Sigmoid colon (tissue), 7 donors: Measurements from ENCODE around the gene SLC2A11. TPM values are rescaled to one million over a fixed set of nuclear protein-coding genes. Genes with fewer than 3 reads are reported as not detected.

Experiments used
- DNase-seq: peaks from one replicate; pipeline ENCODE4 v3.0.0-alpha.2; 2019
- H3K27ac ChIP-seq, 4 donors: fragments of 200-600 bp; sonication (generic); one replicate each; pipeline ENCODE4 v1.5.1; 2016 to 2019; ENCODE audit warnings: mild to moderate bottlenecking in 1 of 4
- H3K27me3 ChIP-seq, 3 donors: fragments of 200-600 bp; sonication (generic); one replicate each; pipeline ENCODE4 v1.5.1; 2019; ENCODE audit warnings: mild to moderate bottlenecking in 1 of 3
- H3K36me3 ChIP-seq, 4 donors: fragments of 200-600 bp; sonication (generic); one replicate each; pipeline ENCODE4 v1.5.1; 2016 to 2019
- H3K4me1 ChIP-seq, 4 donors: fragments of 200-600 bp; sonication (generic); one replicate each; pipeline ENCODE4 v1.5.1; 2017 to 2019
- H3K4me3 ChIP-seq, 4 donors: fragments of 200-600 bp; sonication (generic); one replicate each; pipeline ENCODE4 v1.5.1; 2017 to 2019; ENCODE audit warnings: mild to moderate bottlenecking in 2 of 4, moderate library complexity in 1 of 4
- H3K9me3 ChIP-seq, 4 donors: fragments of 200-600 bp in 3 of 4; sonication (generic) in 3 of 4; one replicate each; pipeline versions ENCODE4 v1.5.1 to v1.6.1; 2013 to 2019
- EP300 ChIP-seq, 4 donors: sonication (generic); formaldehyde crosslinking; IDR thresholded peaks; one replicate each; pipeline ENCODE4 v1.6.1; 2017; ENCODE audit warnings: antibody characterized with exemption in 4 of 4
- POLR2A ChIP-seq, 2 donors: fragments of 450-650 bp; IDR thresholded peaks; one replicate each; pipeline ENCODE4 v1.6.1; 2016; ENCODE audit warnings: antibody characterized with exemption in 2 of 2, mild to moderate bottlenecking in 2 of 2, moderate library complexity in 2 of 2
- POLR2AphosphoS5 ChIP-seq, 4 donors: sonication (generic); formaldehyde crosslinking; IDR thresholded peaks; one replicate each; pipeline ENCODE4 v1.6.1; 2017; ENCODE audit warnings: antibody characterized with exemption in 4 of 4
- WGBS, 2 donors: extraction: QIAGEN DNeasy Blood & Tissue Kit; methylation state at CpG; one replicate each; pipeline ENCODE4 v1.1.7; 2013; 5-methylcytosine and 5-hydroxymethylcytosine counted together
- intact Hi-C: fragments of 100-400 bp; cut with DNase I; formaldehyde crosslinking; loops from one replicate; pipeline ENCODE4 v1.15.1; 2023
- polyA plus RNA-seq, 3 donors: library from polyadenylated mRNA; stranded (reverse); fragments of 200-250 nt; gene quantifications; one replicate each; pipeline ENCODE4 v1.2.3, GENCODE V29; 2013
- total RNA-seq, 4 donors: library from RNA; depleted of rRNA; stranded (reverse); fragments of >200 nt; gene quantifications; one replicate each; pipeline ENCODE4 v1.1.0, GENCODE V29; 2016
- TF ChIP-seq, protein P1 (sequence below), 4 experiments: fragments of 450-650 bp in 3 of 4; fragments of 200-600 bp in 1 of 4; IDR thresholded peaks; one replicate each; pipeline ENCODE4 v1.5.1; 2016 to 2019; ENCODE audit warnings: antibody characterized with exemption in 4 of 4, mild to moderate bottlenecking in 3 of 4, moderate library complexity in 2 of 4
- donor health status: healthy with polysubstance abuse.
- donor health status: Bipolar disorder and iron deficiency.
- donor health status: healthy.

The SLC2A11 gene
- total and polyA plus RNA-seq, 7 donors, result 4.8 to 23.5 (median 13.8) TPM

GRCh38 chr22:23827351-23827995 is 30.2 kb upstream of the SLC2A11 start:
- Histone ChIP-seq H3K9me3 (no peaks in the 10 kb centered on the region), H3K36me3 (peaks cover 37 to 89% (median 46%) of the 10 kb centered on the region in 4 donors), H3K27ac (no peak overlapping the region), H3K27me3 (no peaks in the 10 kb centered on the region), H3K4me1 (no peaks in the 10 kb centered on the region), H3K4me3 (no peak overlapping the region)
- TF ChIP-seq POLR2A (IDR thresholded peaks at IDR 0.05) (no peak), POLR2AphosphoS5 (IDR thresholded peaks at IDR 0.05) (no peak), EP300 (IDR thresholded peaks at IDR 0.05) (no peak)
- TF ChIP-seq, protein P1, sequence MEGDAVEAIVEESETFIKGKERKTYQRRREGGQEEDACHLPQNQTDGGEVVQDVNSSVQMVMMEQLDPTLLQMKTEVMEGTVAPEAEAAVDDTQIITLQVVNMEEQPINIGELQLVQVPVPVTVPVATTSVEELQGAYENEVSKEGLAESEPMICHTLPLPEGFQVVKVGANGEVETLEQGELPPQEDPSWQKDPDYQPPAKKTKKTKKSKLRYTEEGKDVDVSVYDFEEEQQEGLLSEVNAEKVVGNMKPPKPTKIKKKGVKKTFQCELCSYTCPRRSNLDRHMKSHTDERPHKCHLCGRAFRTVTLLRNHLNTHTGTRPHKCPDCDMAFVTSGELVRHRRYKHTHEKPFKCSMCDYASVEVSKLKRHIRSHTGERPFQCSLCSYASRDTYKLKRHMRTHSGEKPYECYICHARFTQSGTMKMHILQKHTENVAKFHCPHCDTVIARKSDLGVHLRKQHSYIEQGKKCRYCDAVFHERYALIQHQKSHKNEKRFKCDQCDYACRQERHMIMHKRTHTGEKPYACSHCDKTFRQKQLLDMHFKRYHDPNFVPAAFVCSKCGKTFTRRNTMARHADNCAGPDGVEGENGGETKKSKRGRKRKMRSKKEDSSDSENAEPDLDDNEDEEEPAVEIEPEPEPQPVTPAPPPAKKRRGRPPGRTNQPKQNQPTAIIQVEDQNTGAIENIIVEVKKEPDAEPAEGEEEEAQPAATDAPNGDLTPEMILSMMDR (IDR thresholded peaks at IDR 0.05), result no peak
- peak; percentile 44 for DNase-seq
- intact Hi-C loops, result no loop called here
- 91 to 93% methylated on average over 11 of the region's 11 CpGs for WGBS, 2 donors

DNA sequence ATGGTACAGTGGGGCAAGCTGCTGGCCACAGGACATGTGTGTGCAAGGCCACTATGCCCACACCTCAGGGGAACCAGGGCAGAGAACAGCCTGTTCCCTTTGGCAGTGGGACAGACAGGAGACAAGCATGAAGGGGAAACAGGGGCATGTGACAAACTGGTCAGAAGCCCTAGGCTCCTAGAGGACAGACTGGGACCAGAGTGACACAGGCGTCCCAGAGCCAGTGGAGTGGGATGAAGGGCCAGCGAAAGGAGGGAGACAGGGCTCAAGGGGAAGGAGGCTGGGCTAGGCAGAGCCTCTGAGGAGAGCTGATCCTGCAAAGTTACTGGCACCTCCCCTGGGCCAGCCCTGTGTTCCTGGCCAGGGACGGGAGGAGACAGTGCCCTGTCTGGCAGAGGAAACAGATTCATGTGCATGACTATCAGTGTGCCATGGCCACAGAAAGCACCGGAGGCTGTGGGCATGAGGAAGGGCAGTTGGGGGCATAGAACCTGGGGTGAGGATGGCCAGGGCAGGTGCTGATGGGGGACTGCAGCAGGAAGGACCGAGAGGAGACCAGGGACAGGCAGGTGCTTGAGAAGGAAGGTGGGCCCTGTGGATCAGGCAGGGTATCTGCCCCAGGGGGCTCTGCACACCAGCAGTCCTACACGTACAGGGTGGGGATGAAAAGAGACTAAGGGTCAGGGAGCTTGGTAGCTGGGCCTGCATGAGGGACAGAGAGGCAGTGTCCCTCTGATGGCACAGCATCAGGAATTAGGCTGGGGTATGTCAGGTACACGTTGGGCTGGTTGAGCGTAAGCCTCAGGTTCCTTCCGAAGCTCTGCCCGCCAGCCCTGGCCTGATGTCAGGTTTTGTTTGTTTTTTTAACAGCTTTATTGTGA is 28.6 kb upstream of the SLC2A11 start:
- DNase-seq, result peak; percentile 57
- peaks cover 35 to 82% (median 44%) of the 10 kb centered on the region in 4 donors for H3K36me3 ChIP-seq
- no peak overlapping the region for H3K4me3 ChIP-seq
- H3K27ac ChIP-seq, result no peak overlapping the region
- intact Hi-C loops, result no loop called here
- H3K27me3 ChIP-seq, result no peaks in the 10 kb centered on the region
- no peaks in the 10 kb centered on the region for H3K9me3 ChIP-seq
- WGBS, 2 donors, result 80 to 92% methylated on average over 10 of the region's 10 CpGs
- no peaks in the 10 kb centered on the region for H3K4me1 ChIP-seq
- TF ChIP-seq, protein P1 (IDR thresholded peaks at IDR 0.05), result no peak
- TF ChIP-seq EP300 (IDR thresholded peaks at IDR 0.05) (no peak), POLR2A (IDR thresholded peaks at IDR 0.05) (no peak), POLR2AphosphoS5 (IDR thresholded peaks at IDR 0.05) (no peak)

GRCh38 chr22:23829845-23830372 is 27.8 kb upstream of the SLC2A11 start:
- Histone ChIP-seq H3K27ac (no peak overlapping the region), H3K9me3 (no peaks in the 10 kb centered on the region), H3K27me3 (no peaks in the 10 kb centered on the region), H3K36me3 (peaks cover 27 to 80% (median 44%) of the 10 kb centered on the region in 4 donors), H3K4me3 (no peak overlapping the region), H3K4me1 (peaks cover 0 to 2% (median 0%) of the 10 kb centered on the region in 4 donors)
- DNase-seq, result peak; percentile 1
- TF ChIP-seq, protein P1 (IDR thresholded peaks at IDR 0.05), result no peak
- TF ChIP-seq POLR2A (IDR thresholded peaks at IDR 0.05), result no peak
- TF ChIP-seq EP300 (IDR thresholded peaks at IDR 0.05), result no peak
- TF ChIP-seq POLR2AphosphoS5 (IDR thresholded peaks at IDR 0.05), result no peak
- 77 to 85% methylated on average over 7 of the region's 7 CpGs for whole genome bisulfite sequencing, 2 donors
- intact Hi-C loops, result no loop called here

- Histone ChIP-seq H3K4me3 (no peak overlapping the region), H3K4me1 (peaks cover 0 to 7% (median 3%) of the 10 kb centered on the region in 4 donors), H3K36me3 (peaks cover 16 to 75% (median 35%) of the 10 kb centered on the region in 4 donors), H3K27ac (no peak overlapping the region), H3K27me3 (no peaks in the 10 kb centered on the region), H3K9me3 (no peaks in the 10 kb centered on the region)
- WGBS, 2 donors, result 86 to 94% methylated on average over 8 of the region's 8 CpGs
- no peak for TF ChIP-seq EP300 (IDR thresholded peaks at IDR 0.05)
- TF ChIP-seq, protein P1 (IDR thresholded peaks at IDR 0.05), result no peak
- TF ChIP-seq POLR2A (IDR thresholded peaks at IDR 0.05), result no peak
- no peak for TF ChIP-seq POLR2AphosphoS5 (IDR thresholded peaks at IDR 0.05)
- intact Hi-C loops, result no loop called here
- DNase-seq, result peak; percentile 26
These were observed 26.4 kb upstream of the SLC2A11 start for GRCh38 chr22:23831261-23831660.
